HG02623 (cell line): ENCODE measurements around the gene ZFAND2A.
A peak's percentile ranks its signal among the peaks of the same experiment; 100 is the strongest.

Experiments
- ATAC-seq: cut with Tn5 transposase; IDR thresholded peaks from one replicate; pipeline ENCODE4 v1.9.1; 2021; ENCODE audit warnings: moderate library complexity; ENCODE audit not compliant: unreplicated experiment

The ZFAND2A gene

GRCh38 chr7:1110358-1110757 lies 49.6 kb downstream of the ZFAND2A start:
- no peak for ATAC-seq

GRCh38 chr7:1109581-1110310 lies 50.2 kb downstream of the ZFAND2A start:
- no peak for ATAC-seq

GRCh38 chr7:1108264-1108920 lies 51.6 kb downstream of the ZFAND2A start:
- ATAC-seq: no peak

GRCh38 chr7:1106793-1107421 lies 53.1 kb downstream of the ZFAND2A start:
- ATAC-seq: no peak

GRCh38 chr7:1106063-1106792 lies 53.8 kb downstream of the ZFAND2A start:
- no peak for ATAC-seq

- peak; percentile 54 for ATAC-seq
These were observed 54.8 kb downstream of the ZFAND2A start for GRCh38 chr7:1105189-1105588.

- no peak for ATAC-seq
These were observed 55.3 kb downstream of the ZFAND2A start for GRCh38 chr7:1104516-1105179.

- no peak for ATAC-seq
These were observed 56.0 kb downstream of the ZFAND2A start for GRCh38 chr7:1103789-1104515.

GRCh38 chr7:1103009-1103788 lies 56.8 kb downstream of the ZFAND2A start:
- ATAC-seq: peak; percentile 35
